ENCODE data around the gene CHRM4. TPM values are rescaled to one million over a fixed set of nuclear protein-coding genes. Genes with fewer than 3 reads are reported as not detected.

The CHRM4 gene
- total RNA-seq, 1 experiment from 2014 or later: not detected

DNA sequence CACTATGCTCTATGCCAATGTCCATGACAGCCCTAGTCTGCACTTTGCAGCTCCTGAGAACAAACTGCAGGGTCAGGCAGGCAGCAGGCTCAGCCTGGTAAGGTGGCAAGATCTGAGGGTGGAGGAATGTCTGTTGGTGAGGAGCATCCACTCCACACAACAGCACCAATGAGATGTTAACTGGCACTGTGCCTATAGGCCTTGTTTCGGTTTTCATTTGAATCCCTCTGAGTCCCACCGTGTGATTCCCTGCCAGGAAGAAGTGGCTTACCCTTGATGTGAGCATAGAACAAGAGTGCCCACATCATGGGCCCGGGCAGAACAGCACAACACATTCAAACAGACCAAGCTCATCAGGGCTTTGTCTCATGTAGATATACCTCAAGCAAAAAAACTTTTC, 44.1 kb upstream of the CHRM4 start:
- Mint-ChIP-seq H3K36me3 (ENCODE audit: insufficient read depth, unreplicated experiment) (no peaks in the 10 kb centered on the region), H3K27me3 (ENCODE audit: unreplicated experiment) (no peaks in the 10 kb centered on the region), H3K27ac (ENCODE audit: unreplicated experiment) (no peak overlapping the region), H3K4me3 (ENCODE audit: low read depth, unreplicated experiment) (no peak overlapping the region), H3K9me3 (ENCODE audit: low read depth, unreplicated experiment) (no peaks in the 10 kb centered on the region), H3K4me1 (ENCODE audit: low read depth, unreplicated experiment) (no peaks in the 10 kb centered on the region)
- intact Hi-C loops (cut with micrococcal nuclease; ENCODE audit: unreplicated experiment): no loop called here
- TF ChIP-seq, protein P1, sequence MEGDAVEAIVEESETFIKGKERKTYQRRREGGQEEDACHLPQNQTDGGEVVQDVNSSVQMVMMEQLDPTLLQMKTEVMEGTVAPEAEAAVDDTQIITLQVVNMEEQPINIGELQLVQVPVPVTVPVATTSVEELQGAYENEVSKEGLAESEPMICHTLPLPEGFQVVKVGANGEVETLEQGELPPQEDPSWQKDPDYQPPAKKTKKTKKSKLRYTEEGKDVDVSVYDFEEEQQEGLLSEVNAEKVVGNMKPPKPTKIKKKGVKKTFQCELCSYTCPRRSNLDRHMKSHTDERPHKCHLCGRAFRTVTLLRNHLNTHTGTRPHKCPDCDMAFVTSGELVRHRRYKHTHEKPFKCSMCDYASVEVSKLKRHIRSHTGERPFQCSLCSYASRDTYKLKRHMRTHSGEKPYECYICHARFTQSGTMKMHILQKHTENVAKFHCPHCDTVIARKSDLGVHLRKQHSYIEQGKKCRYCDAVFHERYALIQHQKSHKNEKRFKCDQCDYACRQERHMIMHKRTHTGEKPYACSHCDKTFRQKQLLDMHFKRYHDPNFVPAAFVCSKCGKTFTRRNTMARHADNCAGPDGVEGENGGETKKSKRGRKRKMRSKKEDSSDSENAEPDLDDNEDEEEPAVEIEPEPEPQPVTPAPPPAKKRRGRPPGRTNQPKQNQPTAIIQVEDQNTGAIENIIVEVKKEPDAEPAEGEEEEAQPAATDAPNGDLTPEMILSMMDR (IDR thresholded peaks at IDR 0.05; ENCODE audit: unreplicated experiment): no peak
- CTCF ChIA-PET: no interaction called here
- BruUV-seq (replicated peaks): no TSS peak
- DNase-seq: no peak

DNA sequence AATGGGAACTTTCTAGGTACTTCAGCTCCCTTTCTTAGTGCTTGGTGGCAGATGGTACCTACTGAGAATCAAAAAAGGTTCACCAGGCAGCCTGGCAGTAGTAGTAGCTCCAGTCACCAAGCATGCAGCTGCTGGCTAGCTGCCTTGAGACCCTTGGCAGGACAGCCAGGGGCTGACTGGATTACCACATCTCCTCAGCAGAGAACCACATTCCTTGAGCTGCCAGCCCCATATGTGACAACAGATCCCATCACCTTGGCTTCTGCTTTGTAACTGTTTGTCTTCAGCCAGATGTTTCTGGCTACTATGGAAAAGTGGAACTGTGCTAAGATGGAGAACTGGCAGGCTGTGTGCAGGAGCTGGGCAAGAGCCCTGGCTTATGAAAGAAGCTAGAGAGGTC, 39.6 kb upstream of the CHRM4 start:
- Mint-ChIP-seq H3K4me1 (ENCODE audit: low read depth, unreplicated experiment) (no peaks in the 10 kb centered on the region), H3K36me3 (ENCODE audit: insufficient read depth, unreplicated experiment) (peaks cover 5% of the 10 kb centered on the region), H3K4me3 (ENCODE audit: low read depth, unreplicated experiment) (no peak overlapping the region), H3K9me3 (ENCODE audit: low read depth, unreplicated experiment) (no peaks in the 10 kb centered on the region), H3K27ac (ENCODE audit: unreplicated experiment) (no peak overlapping the region), H3K27me3 (ENCODE audit: unreplicated experiment) (no peaks in the 10 kb centered on the region)
- intact Hi-C loops (cut with micrococcal nuclease; ENCODE audit: unreplicated experiment): no loop called here
- CTCF ChIA-PET: no interaction called here
- no TSS peak for BruUV-seq (replicated peaks)
- no peak for DNase-seq
- TF ChIP-seq, protein P1 (IDR thresholded peaks at IDR 0.05; ENCODE audit: unreplicated experiment): no peak

DNA sequence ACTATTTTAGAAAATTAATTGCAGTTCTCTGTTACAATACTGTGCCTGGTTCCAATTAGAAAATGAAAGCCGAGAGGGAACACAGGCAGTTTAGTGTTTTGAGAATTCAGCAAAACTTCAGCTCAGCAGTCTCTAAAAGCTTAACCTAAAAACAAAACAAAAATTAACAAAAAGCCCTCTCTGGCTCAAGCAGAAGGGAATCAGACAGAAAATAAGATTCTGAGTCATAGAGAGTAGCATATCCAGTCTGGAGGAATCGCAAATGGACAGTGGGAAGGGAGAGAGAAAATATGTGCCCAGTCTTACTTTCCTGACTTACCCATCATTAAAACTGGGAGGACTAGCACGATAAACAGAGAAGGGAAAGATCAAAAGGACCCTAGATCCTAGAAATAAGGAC, 38.1 kb upstream of the CHRM4 start:
- Mint-ChIP-seq H3K9me3 (ENCODE audit: low read depth, unreplicated experiment) (no peaks in the 10 kb centered on the region), H3K27ac (ENCODE audit: unreplicated experiment) (no peak overlapping the region), H3K4me1 (ENCODE audit: low read depth, unreplicated experiment) (no peaks in the 10 kb centered on the region), H3K4me3 (ENCODE audit: low read depth, unreplicated experiment) (no peak overlapping the region), H3K36me3 (ENCODE audit: insufficient read depth, unreplicated experiment) (peaks cover 5% of the 10 kb centered on the region), H3K27me3 (ENCODE audit: unreplicated experiment) (no peaks in the 10 kb centered on the region)
- intact Hi-C loops (cut with micrococcal nuclease; ENCODE audit: unreplicated experiment): no loop called here
- TF ChIP-seq, protein P1 (IDR thresholded peaks at IDR 0.05; ENCODE audit: unreplicated experiment): no peak
- BruUV-seq (replicated peaks): no TSS peak
- no peak for DNase-seq
- CTCF ChIA-PET: no interaction called here

DNA sequence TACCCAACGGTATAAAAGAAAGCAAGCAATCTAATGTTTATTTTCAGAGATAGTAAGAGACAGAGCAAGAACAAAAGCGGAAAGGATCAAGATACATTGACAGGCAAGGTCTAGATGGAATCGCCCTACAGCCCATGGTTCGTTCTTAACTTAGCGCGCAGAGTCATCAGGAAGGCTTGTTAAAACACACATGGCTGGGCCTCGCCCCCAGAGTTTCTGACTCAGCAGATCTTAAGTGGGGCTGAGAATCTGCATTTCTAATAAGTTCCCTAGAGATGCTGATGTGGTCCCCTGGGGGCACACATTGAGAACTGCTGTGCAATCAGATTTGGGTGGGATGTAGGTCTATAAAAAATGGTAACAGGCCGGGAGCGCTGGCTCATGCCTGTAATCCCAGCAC, 35.8 kb upstream of the CHRM4 start:
- intact Hi-C loops (cut with micrococcal nuclease; ENCODE audit: unreplicated experiment): no loop called here
- no peak for DNase-seq
- no peaks in the 10 kb centered on the region for H3K4me1 Mint-ChIP-seq (ENCODE audit: low read depth, unreplicated experiment)

More for the DNA sequence above, 35.8 kb upstream of the CHRM4 start:
- H3K27me3 Mint-ChIP-seq (ENCODE audit: unreplicated experiment): no peaks in the 10 kb centered on the region
- no peak overlapping the region for H3K27ac Mint-ChIP-seq (ENCODE audit: unreplicated experiment)
- H3K36me3 Mint-ChIP-seq (ENCODE audit: insufficient read depth, unreplicated experiment): peaks cover 5% of the 10 kb centered on the region
- BruUV-seq (replicated peaks): no TSS peak
- H3K4me3 Mint-ChIP-seq (ENCODE audit: low read depth, unreplicated experiment): no peak overlapping the region
- H3K9me3 Mint-ChIP-seq (ENCODE audit: low read depth, unreplicated experiment): no peaks in the 10 kb centered on the region
- CTCF ChIA-PET: no interaction called here
- TF ChIP-seq, protein P1 (IDR thresholded peaks at IDR 0.05; ENCODE audit: unreplicated experiment): no peak
